HUES6 (cell line): ENCODE measurements around the gene FNDC1.
"Not testable (repeated sequence)": the region's sequence is repeated elsewhere in the genome, so short reads cannot be mapped to it uniquely, and the experiment has no call there.

ENCODE experiments used
- H3K27ac ChIP-seq: 2 replicates; pipeline ENCODE4 v1.7.0; 2013; ENCODE audit warnings: low read depth, mild to moderate bottlenecking, low read length, inconsistent platforms
- H3K27me3 ChIP-seq: 2 replicates; pipeline ENCODE4 v1.6.1; 2013; ENCODE audit warnings: low read length; ENCODE audit not compliant: control insufficient read depth, insufficient read depth
- H3K36me3 ChIP-seq: 2 replicates; pipeline ENCODE4 v1.6.1; 2013; ENCODE audit warnings: low read length; ENCODE audit not compliant: control insufficient read depth, insufficient read depth
- H3K4me1 ChIP-seq: 2 replicates; pipeline ENCODE4 v1.6.1; 2013; ENCODE audit warnings: low read length; ENCODE audit not compliant: control insufficient read depth, insufficient read depth
- H3K4me3 ChIP-seq: 2 replicates; pipeline ENCODE4 v1.5.1; 2013; ENCODE audit warnings: low read depth, low read length
- H3K9ac ChIP-seq: one replicate; pipeline ENCODE4 v1.6.1; 2013; ENCODE audit warnings: mild to moderate bottlenecking, low read length
- H3K9me3 ChIP-seq: 2 replicates; pipeline ENCODE4 v1.6.1; 2013; ENCODE audit warnings: low read depth, low read length; ENCODE audit not compliant: control insufficient read depth, insufficient read depth

The FNDC1 gene

GRCh38 chr6:159279790-159280277 is 110.6 kb downstream of the FNDC1 start:
- H3K4me1 ChIP-seq, result 0 out of 2 replicates have a peak, but pooled peaks cover 8% of the 10 kb centered on the region
- H3K9me3 ChIP-seq, result no peaks in the 10 kb centered on the region; the same call in 1 of the 2 replicates
- H3K9ac ChIP-seq, result no peak overlapping the region
- no peaks in the 10 kb centered on the region for H3K36me3 ChIP-seq
- no peak overlapping the region for H3K27ac ChIP-seq
- no peak overlapping the region for H3K4me3 ChIP-seq
- H3K27me3 ChIP-seq, result no peaks in the 10 kb centered on the region

DNA sequence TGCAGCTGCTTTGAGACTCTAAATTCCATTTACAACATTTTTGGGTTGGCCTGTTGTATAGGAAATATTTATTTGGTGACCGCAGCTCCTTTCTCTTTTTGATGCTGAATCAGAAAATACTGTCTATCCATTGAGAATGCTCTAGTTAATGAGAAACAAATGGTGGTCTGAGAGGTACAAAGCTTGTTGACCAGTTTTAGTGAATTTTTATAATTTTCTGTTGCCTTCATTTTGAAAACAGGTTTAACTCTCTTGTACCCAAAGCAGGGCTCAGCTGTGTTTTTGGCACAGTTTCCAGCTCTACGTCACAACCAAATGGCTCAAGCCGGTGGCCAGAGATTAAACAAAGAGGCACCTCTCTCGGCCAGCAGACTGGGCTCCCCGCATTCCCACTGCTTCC is 113.2 kb downstream of the FNDC1 start:
- H3K27me3 ChIP-seq, result no peaks in the 10 kb centered on the region
- H3K9ac ChIP-seq, result no peak overlapping the region
- H3K9me3 ChIP-seq, result no peaks in the 10 kb centered on the region; the same call in 1 of the 2 replicates
- no peaks in the 10 kb centered on the region for H3K36me3 ChIP-seq
- H3K4me3 ChIP-seq, result no peak overlapping the region
- H3K27ac ChIP-seq, result no peak overlapping the region
- H3K4me1 ChIP-seq, result 0 out of 2 replicates have a peak, but pooled peaks cover 8% of the 10 kb centered on the region

- H3K4me3 ChIP-seq, H3K9ac ChIP-seq, H3K27ac ChIP-seq, H3K9me3 ChIP-seq, H3K36me3 ChIP-seq, H3K4me1 ChIP-seq, H3K27me3 ChIP-seq: not testable (repeated sequence)
Observed at GRCh38 chr6:159284661-159285060, 115.5 kb downstream of the FNDC1 start.

DNA sequence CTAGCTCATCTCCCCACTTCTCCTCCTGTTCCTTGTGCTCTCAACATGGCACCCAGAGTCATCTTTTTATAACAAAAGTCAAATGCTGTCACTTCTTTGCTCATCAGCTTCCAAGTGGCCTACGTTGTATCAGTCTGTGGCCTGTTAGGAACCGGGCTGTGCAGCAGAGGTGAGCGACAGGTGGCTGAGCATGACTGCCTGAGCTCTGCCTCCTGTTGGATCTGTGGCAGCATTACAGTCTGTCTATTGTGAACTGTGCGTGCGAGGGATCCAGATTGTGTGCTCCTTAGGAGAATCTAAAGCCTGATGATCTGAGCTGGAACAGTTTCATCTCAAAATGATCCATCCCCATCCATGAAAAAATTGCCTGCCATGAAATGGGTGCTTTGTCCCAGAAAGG is 129.6 kb downstream of the FNDC1 start:
- Histone ChIP-seq H3K4me3 (no peak overlapping the region), H3K36me3 (no peaks in the 10 kb centered on the region), H3K4me1 (no peaks in the 10 kb centered on the region), H3K27ac (no peak overlapping the region), H3K9me3 (0 out of 2 replicates have a peak, but pooled peaks cover 6% of the 10 kb centered on the region), H3K27me3 (no peaks in the 10 kb centered on the region), H3K9ac (no peak overlapping the region)

- Histone ChIP-seq H3K9ac (no peak overlapping the region), H3K9me3 (0 out of 2 replicates have a peak, but pooled peaks cover 6% of the 10 kb centered on the region), H3K4me3 (no peak overlapping the region), H3K27ac (no peak overlapping the region), H3K36me3 (no peaks in the 10 kb centered on the region), H3K27me3 (no peaks in the 10 kb centered on the region), H3K4me1 (no peaks in the 10 kb centered on the region)
Observed at GRCh38 chr6:159299566-159299965, 130.4 kb downstream of the FNDC1 start.

- Histone ChIP-seq H3K4me3 (no peak overlapping the region), H3K27ac (no peak overlapping the region), H3K9me3 (0 out of 2 replicates have a peak, but pooled peaks cover 6% of the 10 kb centered on the region), H3K36me3 (no peaks in the 10 kb centered on the region), H3K9ac (no peak overlapping the region), H3K27me3 (no peaks in the 10 kb centered on the region), H3K4me1 (no peaks in the 10 kb centered on the region)
Observed at GRCh38 chr6:159301277-159301676, 132.1 kb downstream of the FNDC1 start.

GRCh38 chr6:159301810-159302593 is 132.8 kb downstream of the FNDC1 start:
- Histone ChIP-seq H3K9ac (no peak overlapping the region), H3K27ac (no peak overlapping the region), H3K4me3 (no peak overlapping the region), H3K27me3 (no peaks in the 10 kb centered on the region), H3K4me1 (no peaks in the 10 kb centered on the region), H3K36me3 (no peaks in the 10 kb centered on the region), H3K9me3 (0 out of 2 replicates have a peak, but pooled peaks cover 6% of the 10 kb centered on the region)

GRCh38 chr6:159302594-159302992 is 133.4 kb downstream of the FNDC1 start:
- Histone ChIP-seq H3K4me3 (no peak overlapping the region), H3K27me3 (no peaks in the 10 kb centered on the region)

DNA sequence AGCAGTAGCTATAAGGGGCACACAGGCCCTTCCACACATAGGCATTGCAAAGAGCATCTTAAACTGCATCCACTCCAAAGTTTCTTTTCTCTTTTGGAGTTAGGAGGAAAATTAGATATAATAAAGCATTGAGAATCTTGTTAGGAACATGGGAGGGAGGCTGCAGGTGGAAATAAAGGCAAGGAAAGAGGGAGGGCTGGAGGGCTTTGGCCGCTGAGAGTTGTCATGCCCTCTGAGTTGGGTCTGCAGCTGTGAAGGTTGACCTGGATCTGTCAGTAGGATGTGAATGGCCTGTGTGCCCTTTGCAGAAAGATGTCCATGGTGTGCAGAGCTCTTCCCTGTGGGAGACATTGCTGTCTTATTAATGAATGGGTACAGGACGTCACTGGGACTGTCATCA is 134.0 kb downstream of the FNDC1 start:
- Histone ChIP-seq H3K4me1 (no peaks in the 10 kb centered on the region), H3K9ac (no peak overlapping the region), H3K27ac (no peak overlapping the region), H3K36me3 (no peaks in the 10 kb centered on the region), H3K4me3 (no peak overlapping the region), H3K9me3 (0 out of 2 replicates have a peak, but pooled peaks cover 6% of the 10 kb centered on the region), H3K27me3 (no peaks in the 10 kb centered on the region)

More at GRCh38 chr6:159302594-159302992, 133.4 kb downstream of the FNDC1 start:
- Histone ChIP-seq H3K27ac (no peak overlapping the region), H3K9me3 (0 out of 2 replicates have a peak, but pooled peaks cover 6% of the 10 kb centered on the region), H3K4me1 (no peaks in the 10 kb centered on the region), H3K9ac (no peak overlapping the region), H3K36me3 (no peaks in the 10 kb centered on the region)

- H3K36me3 ChIP-seq, result no peaks in the 10 kb centered on the region
- no peak overlapping the region for H3K4me3 ChIP-seq
- H3K27ac ChIP-seq, result no peak overlapping the region
- no peaks in the 10 kb centered on the region for H3K4me1 ChIP-seq
- no peak overlapping the region for H3K9ac ChIP-seq
- no peaks in the 10 kb centered on the region for H3K27me3 ChIP-seq
- 0 out of 2 replicates have a peak, but pooled peaks cover 4% of the 10 kb centered on the region for H3K9me3 ChIP-seq
Observed at GRCh38 chr6:159303784-159304183, 134.6 kb downstream of the FNDC1 start.

DNA sequence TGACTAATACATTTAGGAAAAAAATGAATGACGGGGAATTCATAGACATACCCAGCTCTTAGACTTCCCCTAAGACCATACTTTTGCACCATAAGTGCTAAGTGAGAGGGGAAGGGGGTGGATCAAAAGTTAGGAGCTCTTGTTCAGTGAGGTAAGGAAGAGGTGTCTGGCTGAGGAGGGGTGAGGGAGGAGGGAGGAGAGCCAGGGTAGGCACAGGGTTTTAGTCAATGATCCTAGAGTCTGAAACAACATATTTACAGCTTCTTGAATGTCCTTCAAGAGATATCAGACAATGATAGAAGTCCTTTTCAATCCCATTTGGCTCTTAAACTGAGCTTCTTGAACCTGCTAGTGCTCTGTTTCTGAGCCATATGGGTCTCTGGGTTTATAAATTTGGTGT is 135.4 kb downstream of the FNDC1 start:
- Histone ChIP-seq H3K9ac (no peak overlapping the region), H3K27me3 (no peaks in the 10 kb centered on the region), H3K27ac (no peak overlapping the region), H3K36me3 (no peaks in the 10 kb centered on the region), H3K4me1 (no peaks in the 10 kb centered on the region), H3K4me3 (no peak overlapping the region), H3K9me3 (no peaks in the 10 kb centered on the region)
